ENCODE data around the gene UNC5A. TPM values are rescaled to one million over a fixed set of nuclear protein-coding genes. Genes with fewer than 3 reads are reported as not detected.

The UNC5A gene
- total and polyA plus RNA-seq, 9 of the 15 experiments (the other 6 are each of a cell fraction or from before 2014, with no cell fraction given): not detected

DNA sequence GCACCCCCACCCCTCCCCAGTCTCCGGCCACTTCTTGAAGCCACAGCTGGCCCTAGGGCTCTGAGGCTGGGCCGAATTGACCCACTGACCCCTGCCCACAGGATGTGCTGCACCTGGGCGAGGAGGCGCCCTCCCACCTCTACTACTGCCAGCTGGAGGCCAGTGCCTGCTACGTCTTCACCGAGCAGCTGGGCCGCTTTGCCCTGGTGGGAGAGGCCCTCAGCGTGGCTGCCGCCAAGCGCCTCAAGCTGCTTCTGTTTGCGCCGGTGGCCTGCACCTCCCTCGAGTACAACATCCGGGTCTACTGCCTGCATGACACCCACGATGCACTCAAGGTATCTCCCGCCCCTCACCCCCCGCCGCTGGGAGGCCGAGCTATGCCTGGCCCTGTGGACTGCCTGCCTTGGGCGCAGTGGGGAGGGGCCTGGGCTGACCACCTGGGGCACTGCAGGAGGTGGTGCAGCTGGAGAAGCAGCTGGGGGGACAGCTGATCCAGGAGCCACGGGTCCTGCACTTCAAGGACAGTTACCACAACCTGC, 67.5 kb downstream of the UNC5A start:
- DNase-seq (ENCODE audit: extremely low read depth in 1 of 4, low spot score in 3 of 4) (no peak), ATAC-seq (no peak), FAIRE-seq (no peak)
- no peak overlapping the region for H3K4me3 ChIP-seq
- POLR2A ChIA-PET: interaction anchor here (0.5 to 1.2 kb wide), 3 partner anchors 13 to 15 kb away, joined by 4 to 6 read pairs (median 4); no protein-coding TSS in a partner anchor
- H3K79me2 ChIP-seq (ENCODE audit: control insufficient read depth, insufficient read depth, low read length): no peaks in the 10 kb centered on the region
- intact Hi-C loops (cut with micrococcal nuclease): no loop called here
- 3% methylated on average over 20 of the region's 21 CpGs for WGBS (ENCODE audit: insufficient coverage, low coverage, missing lambda C conversion rate)
- BruUV-seq (replicated peaks): no TSS peak
- H3K4me2 ChIP-seq (ENCODE audit: insufficient read depth, low read length): no peak overlapping the region
- in situ Hi-C loops (cut with MboI): no loop called here
- H3K9me3 ChIP-seq (replicated peaks; ENCODE audit: control insufficient read depth, insufficient read depth, low read depth, low read length): no peaks in the 10 kb centered on the region
- CTCF ChIA-PET (ENCODE audit: low intra/inter-chr PET ratio): no interaction called here
- no peaks in the 10 kb centered on the region for H3K36me3 ChIP-seq (ENCODE audit: control insufficient read depth, insufficient read depth, low read length)
- H3K9ac ChIP-seq (ENCODE audit: insufficient read depth in 1 of 2, low read depth in 2 of 2, low read length in 2 of 2): peak overlapping the region in 1 of 2 experiments; percentile 17; a peak in 1 of 4 replicates
- no peak overlapping the region for H2AFZ ChIP-seq (ENCODE audit: low read depth, low read length)
- peaks cover 4% of the 10 kb centered on the region for H3K9me1 ChIP-seq (ENCODE audit: control insufficient read depth, insufficient read depth, low read length)
- H3K27me3 ChIP-seq (ENCODE audit: control insufficient read depth in 2 of 2, insufficient read depth in 2 of 2, low read length in 2 of 2): peaks cover 76 to 96% of the 10 kb centered on the region in 2 experiments
- peaks cover 28% of the 10 kb centered on the region for H4K20me1 ChIP-seq (replicated peaks; ENCODE audit: control insufficient read depth, insufficient read depth, low read length)
- H3K27ac ChIP-seq (ENCODE audit: extremely low read depth, low read depth, low read length): no peak overlapping the region
- peaks cover 0 to 58% of the 10 kb centered on the region in 2 experiments; a peak in 2 of 5 replicates for H3K4me1 ChIP-seq (replicated peaks in 1 of 2; ENCODE audit: control insufficient read depth in 2 of 2, insufficient read depth in 2 of 2, low read length in 2 of 2)
- no peak for TF ChIP-seq CBX1 (IDR thresholded peaks at IDR 0.05; ENCODE audit: low read depth)
- TF ChIP-seq FOSL1 (tag; conservative IDR thresholded peaks at IDR 0.05): no peak
- TF ChIP-seq, protein P1, sequence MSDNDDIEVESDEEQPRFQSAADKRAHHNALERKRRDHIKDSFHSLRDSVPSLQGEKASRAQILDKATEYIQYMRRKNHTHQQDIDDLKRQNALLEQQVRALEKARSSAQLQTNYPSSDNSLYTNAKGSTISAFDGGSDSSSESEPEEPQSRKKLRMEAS (CRISPR knock-in tag; IDR thresholded peaks at IDR 0.05): no peak
- TF ChIP-seq SIN3A (IDR thresholded peaks at IDR 0.05; ENCODE audit: borderline replicate concordance in 2 of 2, control insufficient read depth in 1 of 2, low read depth in 2 of 2, low read length in 2 of 2): no peak
- TF ChIP-seq, protein P2, sequence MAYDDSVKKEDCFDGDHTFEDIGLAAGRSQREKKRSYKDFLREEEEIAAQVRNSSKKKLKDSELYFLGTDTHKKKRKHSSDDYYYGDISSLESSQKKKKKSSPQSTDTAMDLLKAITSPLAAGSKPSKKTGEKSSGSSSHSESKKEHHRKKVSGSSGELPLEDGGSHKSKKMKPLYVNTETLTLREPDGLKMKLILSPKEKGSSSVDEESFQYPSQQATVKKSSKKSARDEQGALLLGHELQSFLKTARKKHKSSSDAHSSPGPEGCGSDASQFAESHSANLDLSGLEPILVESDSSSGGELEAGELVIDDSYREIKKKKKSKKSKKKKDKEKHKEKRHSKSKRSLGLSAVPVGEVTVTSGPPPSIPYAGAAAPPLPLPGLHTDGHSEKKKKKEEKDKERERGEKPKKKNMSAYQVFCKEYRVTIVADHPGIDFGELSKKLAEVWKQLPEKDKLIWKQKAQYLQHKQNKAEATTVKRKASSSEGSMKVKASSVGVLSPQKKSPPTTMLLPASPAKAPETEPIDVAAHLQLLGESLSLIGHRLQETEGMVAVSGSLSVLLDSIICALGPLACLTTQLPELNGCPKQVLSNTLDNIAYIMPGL (CRISPR knock-in tag; IDR thresholded peaks at IDR 0.05): no peak
- TF ChIP-seq, protein P3, sequence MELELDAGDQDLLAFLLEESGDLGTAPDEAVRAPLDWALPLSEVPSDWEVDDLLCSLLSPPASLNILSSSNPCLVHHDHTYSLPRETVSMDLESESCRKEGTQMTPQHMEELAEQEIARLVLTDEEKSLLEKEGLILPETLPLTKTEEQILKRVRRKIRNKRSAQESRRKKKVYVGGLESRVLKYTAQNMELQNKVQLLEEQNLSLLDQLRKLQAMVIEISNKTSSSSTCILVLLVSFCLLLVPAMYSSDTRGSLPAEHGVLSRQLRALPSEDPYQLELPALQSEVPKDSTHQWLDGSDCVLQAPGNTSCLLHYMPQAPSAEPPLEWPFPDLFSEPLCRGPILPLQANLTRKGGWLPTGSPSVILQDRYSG (tag; conservative IDR thresholded peaks at IDR 0.05; ENCODE audit: low read depth): no peak
- no peak for TF ChIP-seq NBN (IDR thresholded peaks at IDR 0.05; ENCODE audit: low read depth)
- no peak for TF ChIP-seq C11orf30 (IDR thresholded peaks at IDR 0.05; ENCODE audit: low read depth)
- no peak for TF ChIP-seq HIVEP1 (CRISPR knock-in tag; IDR thresholded peaks at IDR 0.05)
- no peak for TF ChIP-seq ZNF644 (tag; IDR thresholded peaks at IDR 0.05; ENCODE audit: low read depth)
- no peak for TF ChIP-seq ZNF431 (CRISPR knock-in tag; IDR thresholded peaks at IDR 0.05)
- TF ChIP-seq PPARD (CRISPR knock-in tag; IDR thresholded peaks at IDR 0.05): no peak
- TF ChIP-seq, protein P4, sequence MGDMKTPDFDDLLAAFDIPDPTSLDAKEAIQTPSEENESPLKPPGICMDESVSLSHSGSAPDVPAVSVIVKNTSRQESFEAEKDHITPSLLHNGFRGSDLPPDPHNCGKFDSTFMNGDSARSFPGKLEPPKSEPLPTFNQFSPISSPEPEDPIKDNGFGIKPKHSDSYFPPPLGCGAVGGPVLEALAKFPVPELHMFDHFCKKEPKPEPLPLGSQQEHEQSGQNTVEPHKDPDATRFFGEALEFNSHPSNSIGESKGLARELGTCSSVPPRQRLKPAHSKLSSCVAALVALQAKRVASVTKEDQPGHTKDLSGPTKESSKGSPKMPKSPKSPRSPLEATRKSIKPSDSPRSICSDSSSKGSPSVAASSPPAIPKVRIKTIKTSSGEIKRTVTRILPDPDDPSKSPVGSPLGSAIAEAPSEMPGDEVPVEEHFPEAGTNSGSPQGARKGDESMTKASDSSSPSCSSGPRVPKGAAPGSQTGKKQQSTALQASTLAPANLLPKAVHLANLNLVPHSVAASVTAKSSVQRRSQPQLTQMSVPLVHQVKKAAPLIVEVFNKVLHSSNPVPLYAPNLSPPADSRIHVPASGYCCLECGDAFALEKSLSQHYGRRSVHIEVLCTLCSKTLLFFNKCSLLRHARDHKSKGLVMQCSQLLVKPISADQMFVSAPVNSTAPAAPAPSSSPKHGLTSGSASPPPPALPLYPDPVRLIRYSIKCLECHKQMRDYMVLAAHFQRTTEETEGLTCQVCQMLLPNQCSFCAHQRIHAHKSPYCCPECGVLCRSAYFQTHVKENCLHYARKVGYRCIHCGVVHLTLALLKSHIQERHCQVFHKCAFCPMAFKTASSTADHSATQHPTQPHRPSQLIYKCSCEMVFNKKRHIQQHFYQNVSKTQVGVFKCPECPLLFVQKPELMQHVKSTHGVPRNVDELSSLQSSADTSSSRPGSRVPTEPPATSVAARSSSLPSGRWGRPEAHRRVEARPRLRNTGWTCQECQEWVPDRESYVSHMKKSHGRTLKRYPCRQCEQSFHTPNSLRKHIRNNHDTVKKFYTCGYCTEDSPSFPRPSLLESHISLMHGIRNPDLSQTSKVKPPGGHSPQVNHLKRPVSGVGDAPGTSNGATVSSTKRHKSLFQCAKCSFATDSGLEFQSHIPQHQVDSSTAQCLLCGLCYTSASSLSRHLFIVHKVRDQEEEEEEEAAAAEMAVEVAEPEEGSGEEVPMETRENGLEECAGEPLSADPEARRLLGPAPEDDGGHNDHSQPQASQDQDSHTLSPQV (IDR thresholded peaks at IDR 0.05): no peak
- no peak for TF ChIP-seq ZNF41 (CRISPR knock-in tag; conservative IDR thresholded peaks at IDR 0.05)
- no peak for TF ChIP-seq GATA2 (CRISPR knock-in tag; IDR thresholded peaks at IDR 0.05)
- no peak for TF ChIP-seq TAF9B (IDR thresholded peaks at IDR 0.05; ENCODE audit: partially characterized antibody)
